ENCODE measurements around the gene GOLGA8M.
"Not testable (repeated sequence)": the region's sequence is repeated elsewhere in the genome, so short reads cannot be mapped to it uniquely, and the experiment has no call there.

- TF ChIP-seq CTCF (conservative IDR thresholded peaks at IDR 0.05); EZH2 (IDR thresholded peaks at IDR 0.05; ENCODE audit: low read depth): not testable (repeated sequence)
Measured at GRCh38 chr15:28664575-28664974, 47.6 kb downstream of the GOLGA8M start.

Measured in PC-9 (cell line).